GM06990 (cell line): Measurements from ENCODE around the gene TTC33.
"Not testable (repeated sequence)": the region's sequence is repeated elsewhere in the genome, so short reads cannot be mapped to it uniquely, and the experiment has no call there.

ENCODE experiments used
- DNase-seq: peaks from one replicate; pipeline ENCODE4 v3.0.0-alpha.2; 2011; ENCODE audit not compliant: insufficient read length; ENCODE audit errors: extremely low read depth
- H3K27me3 ChIP-seq: replicated peaks from 2 replicates; pipeline ENCODE4 v1.6.0; 2011; ENCODE audit warnings: low read length; ENCODE audit not compliant: control insufficient read depth, insufficient read depth
- H3K36me3 ChIP-seq: 2 replicates; pipeline ENCODE4 v1.5.1; 2011; ENCODE audit warnings: low read length; ENCODE audit not compliant: control insufficient read depth, insufficient read depth
- H3K4me3 ChIP-seq: replicated peaks from 2 replicates; pipeline ENCODE4 v1.5.1; 2011; ENCODE audit warnings: low read depth, mild to moderate bottlenecking, control low read depth, low read length
- TF ChIP-seq, protein P1 (sequence below): IDR thresholded peaks from 2 replicates; pipeline ENCODE4 v1.5.1; 2011; ENCODE audit warnings: low read length, control low read depth, mild to moderate bottlenecking, inconsistent platforms; ENCODE audit not compliant: insufficient read depth, poor library complexity, severe bottlenecking

The TTC33 gene

DNA sequence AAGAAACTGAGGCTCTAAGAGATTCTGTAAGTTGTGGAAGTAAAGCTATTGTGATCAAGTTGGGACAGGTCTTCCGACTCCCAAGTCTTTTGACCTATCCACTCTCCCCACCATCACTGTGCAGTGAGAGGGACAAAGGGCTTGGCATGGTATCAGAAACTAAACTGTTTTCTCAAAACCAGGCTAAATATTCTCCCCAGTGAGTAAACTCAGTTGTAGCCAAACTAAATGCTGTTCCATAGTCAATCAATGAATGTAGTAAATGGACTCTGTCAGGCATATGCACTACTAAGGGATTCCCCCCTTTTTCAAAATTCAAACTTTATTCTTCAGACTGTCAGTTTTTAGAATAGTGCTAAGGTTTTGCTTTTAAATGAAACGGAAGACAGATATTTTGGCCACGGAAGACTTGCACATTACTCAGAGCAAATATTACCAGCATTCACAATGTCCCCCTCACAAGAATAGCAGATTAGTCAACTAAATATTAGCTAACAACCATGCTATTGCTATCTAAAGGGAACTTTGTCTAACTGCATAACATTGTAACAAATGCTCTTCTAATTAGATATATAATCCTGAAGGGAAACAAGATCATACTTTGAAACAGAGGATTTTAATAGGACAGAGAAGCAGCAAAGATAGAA lies 35.3 kb upstream of the TTC33 start:
- TF ChIP-seq, protein P1, sequence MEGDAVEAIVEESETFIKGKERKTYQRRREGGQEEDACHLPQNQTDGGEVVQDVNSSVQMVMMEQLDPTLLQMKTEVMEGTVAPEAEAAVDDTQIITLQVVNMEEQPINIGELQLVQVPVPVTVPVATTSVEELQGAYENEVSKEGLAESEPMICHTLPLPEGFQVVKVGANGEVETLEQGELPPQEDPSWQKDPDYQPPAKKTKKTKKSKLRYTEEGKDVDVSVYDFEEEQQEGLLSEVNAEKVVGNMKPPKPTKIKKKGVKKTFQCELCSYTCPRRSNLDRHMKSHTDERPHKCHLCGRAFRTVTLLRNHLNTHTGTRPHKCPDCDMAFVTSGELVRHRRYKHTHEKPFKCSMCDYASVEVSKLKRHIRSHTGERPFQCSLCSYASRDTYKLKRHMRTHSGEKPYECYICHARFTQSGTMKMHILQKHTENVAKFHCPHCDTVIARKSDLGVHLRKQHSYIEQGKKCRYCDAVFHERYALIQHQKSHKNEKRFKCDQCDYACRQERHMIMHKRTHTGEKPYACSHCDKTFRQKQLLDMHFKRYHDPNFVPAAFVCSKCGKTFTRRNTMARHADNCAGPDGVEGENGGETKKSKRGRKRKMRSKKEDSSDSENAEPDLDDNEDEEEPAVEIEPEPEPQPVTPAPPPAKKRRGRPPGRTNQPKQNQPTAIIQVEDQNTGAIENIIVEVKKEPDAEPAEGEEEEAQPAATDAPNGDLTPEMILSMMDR: no peak
- no peak for DNase-seq
- Histone ChIP-seq H3K4me3 (no peak overlapping the region), H3K36me3 (no peaks in the 10 kb centered on the region), H3K27me3 (no peaks in the 10 kb centered on the region)

DNA sequence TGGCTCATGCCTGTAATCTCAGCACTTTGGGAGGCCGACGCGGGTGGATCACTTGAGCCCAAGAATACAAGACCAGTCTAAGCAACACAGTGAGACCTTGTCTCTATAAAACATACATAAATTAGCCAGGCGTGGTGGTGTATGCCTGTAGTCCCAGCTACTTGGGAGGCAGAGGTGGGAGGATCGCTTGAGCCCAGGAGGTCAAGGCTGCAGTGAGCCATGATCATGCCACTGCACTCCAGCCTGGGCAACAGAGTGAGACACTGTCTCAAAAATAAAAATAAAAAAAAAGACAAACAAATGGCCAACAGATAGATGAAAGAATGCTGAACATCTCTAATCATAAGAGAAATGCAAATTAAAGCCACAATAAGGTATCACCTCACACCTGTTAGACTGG lies 33.2 kb upstream of the TTC33 start:
- H3K36me3 ChIP-seq, DNase-seq, H3K27me3 ChIP-seq, H3K4me3 ChIP-seq: not testable (repeated sequence)

DNA sequence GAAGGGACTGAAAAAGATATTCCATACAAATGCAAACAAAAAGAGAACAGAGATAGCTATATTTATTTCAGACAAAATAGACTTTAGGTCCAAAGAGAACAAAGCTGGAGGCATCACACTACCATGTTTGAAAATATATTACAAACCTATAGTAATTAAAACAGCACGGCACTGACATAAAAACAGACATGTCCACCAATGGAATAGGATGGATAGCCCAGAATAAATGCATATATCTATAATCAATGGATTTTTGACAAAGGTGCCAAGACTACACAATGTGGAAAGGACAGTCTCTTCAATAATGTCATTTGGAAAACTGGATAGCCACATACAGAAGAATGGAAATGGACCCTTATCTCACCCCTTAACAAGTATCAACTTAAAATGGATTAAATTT lies 32.2 kb upstream of the TTC33 start:
- Histone ChIP-seq H3K27me3 (no peaks in the 10 kb centered on the region), H3K4me3 (no peak overlapping the region), H3K36me3 (no peaks in the 10 kb centered on the region)
- TF ChIP-seq, protein P1: no peak
- DNase-seq: no peak

DNA sequence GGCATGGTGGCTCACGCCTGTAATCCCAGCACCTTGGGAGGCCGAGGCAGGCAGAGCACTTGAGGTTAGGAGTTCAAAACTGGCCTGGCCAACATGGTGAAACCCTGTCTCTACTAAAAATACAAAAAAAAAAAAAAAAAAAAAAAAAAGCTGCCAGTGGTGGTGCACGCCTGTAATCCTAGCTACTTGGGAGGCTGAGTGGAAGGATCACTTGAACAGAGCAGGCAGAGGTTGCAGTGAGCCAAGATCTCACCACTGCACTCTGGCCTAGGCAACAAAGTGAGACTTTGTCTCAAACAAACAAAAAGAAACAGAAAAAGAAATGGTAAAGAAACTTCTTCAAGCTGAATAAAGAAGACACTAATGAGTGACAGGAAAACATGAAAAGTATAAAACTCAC lies 30.9 kb upstream of the TTC33 start:
- not testable (repeated sequence) for H3K4me3 ChIP-seq, DNase-seq, H3K36me3 ChIP-seq, H3K27me3 ChIP-seq

- DNase-seq: no peak
- Histone ChIP-seq H3K36me3 (no peaks in the 10 kb centered on the region; the same call in 1 of the 2 replicates), H3K4me3 (no peak overlapping the region), H3K27me3 (no peaks in the 10 kb centered on the region)
- TF ChIP-seq, protein P1: no peak
Measured at GRCh38 chr5:40784916-40785315, 29.2 kb upstream of the TTC33 start.

DNA sequence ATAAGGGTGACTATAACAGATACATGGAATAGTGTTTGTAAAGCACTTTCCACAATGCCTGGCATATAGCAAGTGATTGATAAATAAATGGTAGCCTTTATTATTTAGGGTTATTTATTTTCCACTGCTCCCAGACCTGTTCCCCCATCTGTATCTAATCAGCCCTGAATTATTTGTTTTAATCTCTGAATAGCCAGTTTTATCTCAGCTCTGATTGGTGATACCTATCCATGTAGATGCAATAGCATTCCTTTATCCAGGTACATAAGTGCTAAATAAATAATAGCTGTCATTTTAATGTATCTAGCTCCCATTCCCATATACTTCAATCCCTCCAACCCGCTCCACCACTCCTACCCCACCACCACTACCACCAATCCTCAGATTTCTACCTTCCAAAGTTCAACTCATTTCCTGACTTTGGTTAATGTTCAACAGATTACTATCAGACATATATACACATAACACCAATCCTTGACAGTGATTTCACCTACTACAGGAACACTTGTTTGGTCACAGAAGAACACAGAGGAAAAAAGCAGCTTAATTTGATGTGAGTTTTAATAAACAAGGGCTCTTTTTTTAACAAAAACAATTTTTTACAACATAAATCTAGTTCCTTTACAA lies 28.4 kb upstream of the TTC33 start:
- no peaks in the 10 kb centered on the region for H3K27me3 ChIP-seq
- H3K36me3 ChIP-seq: no peaks in the 10 kb centered on the region; the same call in 1 of the 2 replicates
- no peak for DNase-seq

More for the DNA sequence above, 28.4 kb upstream of the TTC33 start:
- TF ChIP-seq, protein P1: no peak
- H3K4me3 ChIP-seq: no peak overlapping the region
